ENCODE measurements around the gene B9D1. TPM values are rescaled to one million over a fixed set of nuclear protein-coding genes. Genes with fewer than 3 reads are reported as not detected.

B9D1 gene
- total and polyA plus RNA-seq, 9 of the 15 experiments (the other 6 are each of a cell fraction or from before 2014, with no cell fraction given) = 8.9 to 28.0 (median 17.9) TPM

- ATAC-seq (peak; percentile 99), DNase-seq (ENCODE audit: extremely low read depth in 1 of 4, low spot score in 3 of 4) (peak; percentile 54 to 76 (median 69)), FAIRE-seq (peak; percentile 86)
- ChIA-PET POLR2A (interaction anchor here (0.6 kb wide), 1 partner anchor 79 kb away, joined by 3 read pairs; no protein-coding TSS in a partner anchor), CTCF (ENCODE audit: low intra/inter-chr PET ratio) (no interaction called here)
- peaks cover 8 to 9% of the 10 kb centered on the region in 2 experiments; a peak in 4 of 5 replicates for H3K4me1 ChIP-seq (replicated peaks in 1 of 2; ENCODE audit: control insufficient read depth in 2 of 2, insufficient read depth in 2 of 2, low read length in 2 of 2)
- 51% methylated on average over 12 of the region's 19 CpGs for WGBS (ENCODE audit: insufficient coverage, low coverage, missing lambda C conversion rate)
- H3K9me3 ChIP-seq (replicated peaks; ENCODE audit: control insufficient read depth, insufficient read depth, low read depth, low read length) = no peaks in the 10 kb centered on the region
- H2AFZ ChIP-seq (ENCODE audit: low read depth, low read length) = 0 out of 2 replicates have a peak overlapping the region, but pooled peaks have one; percentile 55
- no peak overlapping the region for H3K4me3 ChIP-seq
- BruUV-seq (replicated peaks) = no TSS peak
- H3K4me2 ChIP-seq (ENCODE audit: insufficient read depth, low read length) = peak overlapping the region; percentile 27; the same call in 1 of the 2 replicates
- no peaks in the 10 kb centered on the region for H4K20me1 ChIP-seq (replicated peaks; ENCODE audit: control insufficient read depth, insufficient read depth, low read length)
- H3K9me1 ChIP-seq (ENCODE audit: control insufficient read depth, insufficient read depth, low read length) = peaks cover 4% of the 10 kb centered on the region
- in situ Hi-C loops (cut with MboI) (no loop called here), intact Hi-C loops (cut with micrococcal nuclease) (no loop called here)
- no peaks in the 10 kb centered on the region for H3K79me2 ChIP-seq (ENCODE audit: control insufficient read depth, insufficient read depth, low read length)
- H3K27me3 ChIP-seq (ENCODE audit: control insufficient read depth in 2 of 2, insufficient read depth in 2 of 2, low read length in 2 of 2) = no peaks in the 10 kb centered on the region
- H3K9ac ChIP-seq (ENCODE audit: insufficient read depth in 1 of 2, low read depth in 2 of 2, low read length in 2 of 2) = 0 out of 4 replicates have a peak overlapping the region, but pooled peaks of 1 of the 2 experiments have one; percentile 4
- peaks cover 8% of the 10 kb centered on the region; the same call in 1 of the 3 replicates for H3K36me3 ChIP-seq (ENCODE audit: control insufficient read depth, insufficient read depth, low read length)
- no peak overlapping the region for H3K27ac ChIP-seq (ENCODE audit: extremely low read depth, low read depth, low read length)
- TF ChIP-seq NR2C1 (IDR thresholded peaks at IDR 0.05) = no peak
- peak; percentile 58 for TF ChIP-seq NR2C1 (tag; IDR thresholded peaks at IDR 0.05)
- no peak for TF ChIP-seq ZNF696 (CRISPR knock-in tag; conservative IDR thresholded peaks at IDR 0.05)
- TF ChIP-seq ZNF395 (CRISPR knock-in tag; IDR thresholded peaks at IDR 0.05) = no peak
- no peak for TF ChIP-seq ATF1 (CRISPR knock-in tag; IDR thresholded peaks at IDR 0.05)
- peak; percentile 50 for TF ChIP-seq ATF1 (tag; IDR thresholded peaks at IDR 0.05)
- no peak for TF ChIP-seq CBX3 (IDR thresholded peaks at IDR 0.05; ENCODE audit: borderline replicate concordance in 1 of 2, low read length in 2 of 2)
- TF ChIP-seq HDAC2 (IDR thresholded peaks at IDR 0.05) = no peak
- TF ChIP-seq SMC3 (conservative IDR thresholded peaks at IDR 0.05; ENCODE audit: insufficient read depth, low read depth, low read length) = peak; percentile 35; the same call in 1 of the 2 replicates
- TF ChIP-seq ZNF589 (CRISPR knock-in tag; IDR thresholded peaks at IDR 0.05; ENCODE audit: low read depth) = no peak
- TF ChIP-seq ZSCAN32 (CRISPR knock-in tag; IDR thresholded peaks at IDR 0.05) = no peak
- peak; percentile 77 for TF ChIP-seq CREM (IDR thresholded peaks at IDR 0.05; ENCODE audit: low read depth)
- no peak for TF ChIP-seq NR2C2 (CRISPR knock-in tag; IDR thresholded peaks at IDR 0.05)
- peak; percentile 15; the same call in 1 of the 2 replicates for TF ChIP-seq NR2C2 (tag; IDR thresholded peaks at IDR 0.05)
- TF ChIP-seq FOXJ2 (tag; IDR thresholded peaks at IDR 0.05) = no peak
- no peak for TF ChIP-seq BRD4 (IDR thresholded peaks at IDR 0.05)
- TF ChIP-seq NFYB (IDR thresholded peaks at IDR 0.05; ENCODE audit: extremely low read depth, insufficient read length) = no peak
- TF ChIP-seq, protein P1, sequence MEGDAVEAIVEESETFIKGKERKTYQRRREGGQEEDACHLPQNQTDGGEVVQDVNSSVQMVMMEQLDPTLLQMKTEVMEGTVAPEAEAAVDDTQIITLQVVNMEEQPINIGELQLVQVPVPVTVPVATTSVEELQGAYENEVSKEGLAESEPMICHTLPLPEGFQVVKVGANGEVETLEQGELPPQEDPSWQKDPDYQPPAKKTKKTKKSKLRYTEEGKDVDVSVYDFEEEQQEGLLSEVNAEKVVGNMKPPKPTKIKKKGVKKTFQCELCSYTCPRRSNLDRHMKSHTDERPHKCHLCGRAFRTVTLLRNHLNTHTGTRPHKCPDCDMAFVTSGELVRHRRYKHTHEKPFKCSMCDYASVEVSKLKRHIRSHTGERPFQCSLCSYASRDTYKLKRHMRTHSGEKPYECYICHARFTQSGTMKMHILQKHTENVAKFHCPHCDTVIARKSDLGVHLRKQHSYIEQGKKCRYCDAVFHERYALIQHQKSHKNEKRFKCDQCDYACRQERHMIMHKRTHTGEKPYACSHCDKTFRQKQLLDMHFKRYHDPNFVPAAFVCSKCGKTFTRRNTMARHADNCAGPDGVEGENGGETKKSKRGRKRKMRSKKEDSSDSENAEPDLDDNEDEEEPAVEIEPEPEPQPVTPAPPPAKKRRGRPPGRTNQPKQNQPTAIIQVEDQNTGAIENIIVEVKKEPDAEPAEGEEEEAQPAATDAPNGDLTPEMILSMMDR (IDR thresholded peaks at IDR 0.05 in 2 of 3, conservative IDR thresholded peaks at IDR 0.05 in 1 of 3; ENCODE audit: insufficient read depth in 2 of 3, low read depth in 1 of 3, low read length in 3 of 3) = peak; percentile 46 to 75 (median 70); a peak in 5 of 6 replicates
- no peak for TF ChIP-seq RBM34 (IDR thresholded peaks at IDR 0.05; ENCODE audit: borderline replicate concordance, insufficient read depth, low read length)
Observed at GRCh38 chr17:19317359-19318095, 45.0 kb downstream of the B9D1 start.

All from K562 (cell line).